CD8-positive, alpha-beta memory T cell (primary cell): ENCODE data around the gene C19orf53. TPM values are rescaled to one million over a fixed set of nuclear protein-coding genes. Genes with fewer than 3 reads are reported as not detected.

Source experiments
- CTCF ChIA-PET: fragments of 350-600 bp; sonication (Branson Sonifier 250); formaldehyde crosslinking; loops from one replicate; lab custom pipeline; 2021; ENCODE audit warnings: antibody characterized with exemption; lab: Charles Lee
- POLR2A ChIA-PET: fragments of 350-600 bp; sonication (Branson Sonifier 250); formaldehyde crosslinking; loops from one replicate; lab custom pipeline; 2021; ENCODE audit warnings: antibody characterized with exemption; lab: Charles Lee
- DNase-seq, 5 donors: peaks; one replicate each; pipeline versions ENCODE4 v3.0.0 to v3.0.0-alpha.2; 2020 to 2022; ENCODE audit warnings: mixed read lengths in 1 of 5
- H3K27ac ChIP-seq: one replicate; pipeline ENCODE4 v1.7.0; 2013; ENCODE audit warnings: low read depth, mild to moderate bottlenecking, low read length, moderate library complexity
- H3K27me3 ChIP-seq: 2 replicates; pipeline ENCODE4 v1.7.0; 2013; ENCODE audit warnings: low read length, mild to moderate bottlenecking; ENCODE audit not compliant: insufficient read depth, poor library complexity, severe bottlenecking
- H3K36me3 ChIP-seq: 2 replicates; pipeline ENCODE4 v1.7.0; 2013; ENCODE audit warnings: mild to moderate bottlenecking, low read length, moderate library complexity; ENCODE audit not compliant: insufficient read depth
- H3K4me1 ChIP-seq: 2 replicates; pipeline ENCODE4 v1.7.0; 2013; ENCODE audit warnings: mild to moderate bottlenecking, low read length, moderate library complexity; ENCODE audit not compliant: insufficient read depth
- H3K4me3 ChIP-seq: 2 replicates; pipeline ENCODE4 v1.7.0; 2013; ENCODE audit warnings: mild to moderate bottlenecking, low read length
- H3K9me3 ChIP-seq: 2 replicates; pipeline ENCODE4 v1.7.0; 2013; ENCODE audit warnings: mild to moderate bottlenecking, low read length
- H3K27ac Mint-ChIP-seq, 8 donors: one replicate each; pipeline ENCODE4 v1.8.0; 2020 to 2021; ENCODE audit warnings: mixed read lengths in 8 of 8, mild to moderate bottlenecking in 6 of 8, inconsistent platforms in 3 of 8, moderate library complexity in 3 of 8
- H3K27me3 Mint-ChIP-seq, 2 donors: one replicate each; pipeline ENCODE4 v1.8.0; 2020 to 2021; ENCODE audit warnings: mixed read lengths in 2 of 2, mild to moderate bottlenecking in 1 of 2, moderate library complexity in 1 of 2
- H3K36me3 Mint-ChIP-seq, 3 donors: one replicate each; pipeline ENCODE4 v1.8.0; 2020 to 2021; ENCODE audit warnings: mixed read lengths in 3 of 3, inconsistent platforms in 1 of 3, mild to moderate bottlenecking in 1 of 3
- H3K4me1 Mint-ChIP-seq, 3 donors: one replicate each; pipeline ENCODE4 v1.8.0; 2020 to 2021; ENCODE audit warnings: mixed read lengths in 3 of 3, inconsistent platforms in 1 of 3, mild to moderate bottlenecking in 1 of 3
- H3K4me3 Mint-ChIP-seq, 7 donors: one replicate each; pipeline ENCODE4 v1.8.0; 2020 to 2021; ENCODE audit warnings: mixed read lengths in 7 of 7, mild to moderate bottlenecking in 6 of 7, moderate library complexity in 4 of 7, inconsistent platforms in 2 of 7
- H3K9me3 Mint-ChIP-seq, 5 donors: one replicate each; pipeline ENCODE4 v1.8.0; 2020 to 2022; ENCODE audit warnings: mixed read lengths in 5 of 5, mild to moderate bottlenecking in 3 of 5, moderate library complexity in 2 of 5, inconsistent platforms in 1 of 5
- polyA plus RNA-seq: library from polyadenylated mRNA; unstranded; fragments of 300-500 nt; fragmentation: Illumina TruSeq; gene quantifications from one replicate; pipeline ENCODE4 v1.2.3, GENCODE V29; 2021
- total RNA-seq, 2 experiments: library from RNA; stranded (reverse); gene quantifications; one replicate each; pipeline ENCODE4 v1.2.3, GENCODE V29; 2021

The C19orf53 gene
- total and polyA plus RNA-seq, 3 experiments from 2014 or later, result 131 to 239 (median 163) TPM

DNA sequence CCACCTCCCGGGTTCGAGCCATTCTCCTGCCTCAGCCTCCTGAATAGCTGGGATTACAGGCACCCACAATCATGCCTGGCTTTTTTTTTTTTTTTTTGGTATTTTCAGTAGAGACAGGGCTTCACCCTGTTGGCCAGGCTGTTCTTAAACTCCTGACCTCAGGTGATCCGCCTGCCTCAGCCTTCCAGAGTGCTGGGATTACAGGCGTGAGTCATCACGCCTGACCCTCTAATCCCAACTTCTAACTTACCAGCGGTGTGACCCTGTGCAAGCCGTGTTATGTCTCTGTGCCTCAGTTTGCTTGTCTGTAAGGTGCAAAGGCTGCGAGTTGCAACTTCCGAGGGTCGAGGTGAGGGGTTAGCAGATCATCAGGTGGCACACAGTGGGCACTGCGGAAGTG, 38.3 kb downstream of the C19orf53 start:
- H3K27me3 ChIP-seq, result no peaks in the 10 kb centered on the region
- no peaks in the 10 kb centered on the region for H3K36me3 ChIP-seq
- H3K4me3 ChIP-seq, result no peak overlapping the region
- DNase-seq, result no peak
- no peaks in the 10 kb centered on the region for H3K9me3 ChIP-seq
- H3K27ac ChIP-seq, result no peak overlapping the region
- Mint-ChIP-seq H3K27me3 (no peaks in the 10 kb centered on the region), H3K4me3 (no peak overlapping the region), H3K4me1 (peaks cover 3 to 9% (median 5%) of the 10 kb centered on the region in 3 donors), H3K27ac (no peak overlapping the region), H3K36me3 (peaks cover 0 to 16% (median 0%) of the 10 kb centered on the region in 3 donors), H3K9me3 (no peaks in the 10 kb centered on the region)
- ChIA-PET CTCF (no interaction called here), POLR2A (interaction anchor here (0.7 kb wide), 1 partner anchor 835 kb away, joined by 3 read pairs; no protein-coding TSS in a partner anchor)
- H3K4me1 ChIP-seq, result no peaks in the 10 kb centered on the region

DNA sequence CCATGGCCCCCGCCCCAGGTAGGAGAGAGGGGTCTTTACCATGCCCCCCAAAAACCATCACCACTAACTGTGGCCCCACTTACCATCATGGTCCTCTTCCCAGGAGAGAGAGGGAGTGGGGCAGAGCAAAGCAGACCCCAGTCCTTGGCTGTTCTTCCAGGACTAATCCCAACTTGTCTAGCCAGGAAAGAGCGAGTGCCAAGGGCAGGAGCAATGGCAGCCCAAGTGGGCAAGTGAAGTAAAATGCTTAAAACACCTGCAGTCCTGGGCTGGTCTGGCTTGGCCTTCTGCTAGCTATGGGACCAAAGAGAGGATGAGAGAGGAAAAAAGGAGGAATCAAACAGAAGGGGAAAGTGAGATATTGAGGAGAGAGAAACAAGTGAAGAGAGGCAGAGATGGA, 38.9 kb downstream of the C19orf53 start:
- no peak overlapping the region for H3K4me3 Mint-ChIP-seq
- H3K27me3 ChIP-seq, result no peaks in the 10 kb centered on the region
- H3K36me3 ChIP-seq, result no peaks in the 10 kb centered on the region
- no peaks in the 10 kb centered on the region for H3K9me3 ChIP-seq
- ChIA-PET POLR2A (no interaction called here), CTCF (no interaction called here)
- H3K27ac ChIP-seq, result no peak overlapping the region
- H3K27me3 Mint-ChIP-seq, result no peaks in the 10 kb centered on the region
- H3K9me3 Mint-ChIP-seq, result no peaks in the 10 kb centered on the region
- H3K4me1 ChIP-seq, result no peaks in the 10 kb centered on the region
- H3K4me1 Mint-ChIP-seq, result peaks cover 3 to 9% (median 5%) of the 10 kb centered on the region in 3 donors
- H3K27ac Mint-ChIP-seq, result peak overlapping the region in 1 of 8 donors; percentile 25
- peaks cover 0 to 16% (median 0%) of the 10 kb centered on the region in 3 donors for H3K36me3 Mint-ChIP-seq
- no peak overlapping the region for H3K4me3 ChIP-seq
- DNase-seq, result no peak

DNA sequence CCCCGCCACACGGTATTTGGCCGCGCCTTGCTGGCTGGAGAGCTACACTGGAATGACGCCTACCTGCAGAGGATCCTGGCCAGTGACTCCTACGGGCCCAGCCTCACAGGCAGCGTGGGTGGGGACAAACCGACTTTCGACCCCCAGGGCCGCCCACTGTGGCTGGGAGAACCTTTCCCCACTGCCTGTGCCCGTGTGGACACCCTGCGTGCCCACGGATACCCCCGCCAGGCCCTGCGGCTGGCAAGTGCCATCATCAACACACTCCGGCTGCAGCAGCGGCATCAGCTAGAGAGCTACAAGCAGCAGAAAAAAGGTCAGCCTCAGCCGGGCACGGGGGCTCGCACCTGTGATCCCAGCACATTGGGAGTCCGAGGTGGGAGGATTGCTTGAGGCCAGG, 40.3 kb downstream of the C19orf53 start:
- H3K27me3 Mint-ChIP-seq, result no peaks in the 10 kb centered on the region
- no peaks in the 10 kb centered on the region for H3K36me3 ChIP-seq
- H3K27me3 ChIP-seq, result no peaks in the 10 kb centered on the region
- no peak overlapping the region for H3K4me3 ChIP-seq
- ChIA-PET CTCF (interaction anchor here (1.1 kb wide), 1 partner anchor 48 kb away, joined by 3 read pairs; no protein-coding TSS in a partner anchor), POLR2A (no interaction called here)
- H3K9me3 Mint-ChIP-seq, result no peaks in the 10 kb centered on the region
- peaks cover 0 to 13% (median 0%) of the 10 kb centered on the region in 3 donors for H3K36me3 Mint-ChIP-seq
- H3K4me1 Mint-ChIP-seq, result peaks cover 3 to 9% (median 5%) of the 10 kb centered on the region in 3 donors
- H3K4me3 Mint-ChIP-seq, result no peak overlapping the region
- no peak overlapping the region for H3K27ac Mint-ChIP-seq
- H3K4me1 ChIP-seq, result no peaks in the 10 kb centered on the region
- no peak overlapping the region for H3K27ac ChIP-seq
- DNase-seq, result no peak
- H3K9me3 ChIP-seq, result no peaks in the 10 kb centered on the region

DNA sequence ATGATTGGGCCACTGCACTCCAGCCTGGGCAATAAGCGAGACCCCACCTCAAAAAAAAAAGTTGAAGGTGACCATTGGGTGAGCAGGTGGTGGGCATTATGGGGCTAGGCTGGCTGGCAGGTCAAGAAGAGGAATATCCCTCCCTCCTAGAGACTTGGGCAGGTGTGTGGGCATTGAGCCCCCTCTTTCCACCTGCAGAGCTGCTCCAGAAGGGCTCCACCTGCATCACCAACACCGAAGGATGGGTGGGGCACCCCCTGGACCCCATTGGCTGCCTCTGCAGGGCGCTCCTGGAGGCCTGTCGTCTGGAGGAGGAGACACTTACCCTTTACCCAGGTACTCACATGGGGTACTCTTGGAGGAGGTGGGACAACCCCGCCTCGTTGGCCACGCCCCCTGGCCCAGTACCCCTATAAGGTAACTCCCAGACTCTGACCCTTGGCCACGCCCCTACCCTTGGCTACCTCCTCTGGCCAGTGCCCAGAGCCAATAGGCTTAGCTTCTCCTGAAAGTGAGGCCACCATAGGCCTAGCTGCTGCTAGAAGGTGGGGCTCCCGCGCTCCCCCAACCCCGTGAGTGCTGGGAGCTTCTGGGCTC, 42.9 kb downstream of the C19orf53 start:
- H3K9me3 ChIP-seq, result no peaks in the 10 kb centered on the region
- peaks cover 0 to 15% (median 6%) of the 10 kb centered on the region in 3 donors for H3K36me3 Mint-ChIP-seq
- no peak overlapping the region for H3K27ac Mint-ChIP-seq
- peak overlapping the region; percentile 54 for H3K27ac ChIP-seq
- H3K36me3 ChIP-seq, result no peaks in the 10 kb centered on the region
- H3K4me3 Mint-ChIP-seq, result peak overlapping the region in 1 of 7 donors; percentile 23
- H3K4me1 Mint-ChIP-seq, result peaks cover 3 to 9% (median 5%) of the 10 kb centered on the region in 3 donors
- POLR2A ChIA-PET, result interaction anchor here (0.6 to 1.1 kb wide), 3 partner anchors 9 to 30 kb away, joined by 3 read pairs; no protein-coding TSS in a partner anchor
- no peak overlapping the region for H3K4me3 ChIP-seq
- H3K27me3 ChIP-seq, result no peaks in the 10 kb centered on the region
- H3K4me1 ChIP-seq, result no peaks in the 10 kb centered on the region
- peak in 1 of 5 donors; percentile 51 for DNase-seq
- no peaks in the 10 kb centered on the region for H3K27me3 Mint-ChIP-seq
- CTCF ChIA-PET, result interaction anchor here (1.3 kb wide), 1 partner anchor 33 kb away, joined by 4 read pairs; no protein-coding TSS in a partner anchor
- no peaks in the 10 kb centered on the region for H3K9me3 Mint-ChIP-seq

DNA sequence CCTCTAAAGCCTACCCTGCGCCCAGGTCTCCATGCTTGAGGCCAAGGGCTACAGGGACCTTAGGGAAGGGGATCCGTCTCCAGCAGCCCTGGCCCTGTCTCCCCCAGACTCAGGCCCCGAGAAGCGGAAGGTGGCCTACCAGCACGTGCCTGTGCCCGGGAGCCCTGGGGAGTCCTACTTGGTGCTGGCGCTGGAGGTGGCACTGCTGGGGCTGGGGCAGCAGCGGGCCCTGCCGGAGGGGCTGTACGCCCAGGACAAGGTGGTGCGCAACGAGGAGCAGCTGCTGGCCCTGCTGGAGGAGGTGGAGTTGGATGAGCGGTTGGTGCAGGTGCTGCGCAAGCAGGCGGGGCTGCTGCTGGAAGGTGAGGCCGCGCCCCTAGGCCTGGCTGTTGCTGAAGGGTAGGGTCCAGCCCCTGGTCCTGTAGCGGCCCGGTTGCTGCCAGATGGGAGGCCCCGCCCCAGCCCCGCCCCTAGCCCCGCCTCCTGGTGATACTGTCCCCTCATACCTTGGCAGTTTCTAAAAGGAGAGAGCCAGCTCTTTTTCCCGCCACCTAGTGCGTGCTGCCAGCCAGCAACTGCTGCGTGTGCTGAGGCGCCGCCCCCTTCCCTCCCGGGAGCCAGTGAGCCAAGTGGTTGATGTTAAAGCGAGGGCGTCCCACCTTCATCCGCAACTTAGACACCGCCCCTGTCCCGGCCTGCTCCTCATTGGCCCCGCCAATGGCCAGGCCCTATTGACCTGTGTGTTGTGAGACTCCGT, 43.5 kb downstream of the C19orf53 start:
- peak overlapping the region in 4 of 7 donors; percentile 23 to 47 (median 23) for H3K4me3 Mint-ChIP-seq
- no peaks in the 10 kb centered on the region for H3K36me3 ChIP-seq
- peak in 1 of 5 donors; percentile 39 for DNase-seq
- peak overlapping the region in 2 of 8 donors; percentile 58 to 69 for H3K27ac Mint-ChIP-seq
- no peaks in the 10 kb centered on the region for H3K27me3 ChIP-seq
- no peaks in the 10 kb centered on the region for H3K4me1 ChIP-seq
- ChIA-PET CTCF (no interaction called here), POLR2A (interaction anchor here (0.8 to 1.1 kb wide), 2 partner anchors 12 to 29 kb away, joined by 3 read pairs; no protein-coding TSS in a partner anchor)
- H3K36me3 Mint-ChIP-seq, result peaks cover 0 to 16% (median 6%) of the 10 kb centered on the region in 3 donors
- no peaks in the 10 kb centered on the region for H3K9me3 Mint-ChIP-seq
- H3K9me3 ChIP-seq, result no peaks in the 10 kb centered on the region
- H3K4me3 ChIP-seq, result no peak overlapping the region
- H3K27ac ChIP-seq, result peak overlapping the region; percentile 54
- H3K27me3 Mint-ChIP-seq, result no peaks in the 10 kb centered on the region
- H3K4me1 Mint-ChIP-seq, result peaks cover 3 to 9% (median 5%) of the 10 kb centered on the region in 3 donors

DNA sequence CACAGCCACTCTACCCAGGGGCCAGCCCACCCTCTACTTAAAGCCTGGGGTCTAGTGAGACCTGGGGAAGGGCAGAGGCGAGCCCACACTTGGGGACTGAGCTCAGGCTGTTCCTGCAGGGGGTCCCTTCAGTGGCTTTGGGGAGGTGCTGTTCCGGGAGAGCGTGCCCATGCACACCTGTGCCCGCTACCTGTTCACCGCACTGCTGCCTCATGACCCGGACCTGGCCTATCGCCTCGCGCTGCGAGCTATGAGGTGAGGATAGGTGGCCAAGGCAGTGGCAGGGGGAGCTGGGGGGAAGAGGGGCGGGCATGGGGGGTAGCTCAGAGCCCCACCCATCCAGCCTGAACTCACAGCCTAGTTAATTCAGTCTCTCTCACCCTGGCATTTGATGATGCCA, 45.0 kb downstream of the C19orf53 start:
- ChIA-PET CTCF (no interaction called here), POLR2A (interaction anchor here (0.6 kb wide), 1 partner anchor 16 kb away, joined by 4 read pairs; no protein-coding TSS in a partner anchor)
- H3K36me3 Mint-ChIP-seq, result peaks cover 0 to 17% (median 6%) of the 10 kb centered on the region in 3 donors
- no peaks in the 10 kb centered on the region for H3K9me3 Mint-ChIP-seq
- no peaks in the 10 kb centered on the region for H3K27me3 Mint-ChIP-seq
- no peak for DNase-seq
- Histone ChIP-seq H3K9me3 (no peaks in the 10 kb centered on the region), H3K27me3 (no peaks in the 10 kb centered on the region), H3K4me3 (no peak overlapping the region), H3K4me1 (no peaks in the 10 kb centered on the region), H3K27ac (no peak overlapping the region), H3K36me3 (no peaks in the 10 kb centered on the region)
- no peak overlapping the region for H3K4me3 Mint-ChIP-seq
- no peak overlapping the region for H3K27ac Mint-ChIP-seq
- H3K4me1 Mint-ChIP-seq, result peaks cover 0 to 7% (median 5%) of the 10 kb centered on the region in 3 donors

DNA sequence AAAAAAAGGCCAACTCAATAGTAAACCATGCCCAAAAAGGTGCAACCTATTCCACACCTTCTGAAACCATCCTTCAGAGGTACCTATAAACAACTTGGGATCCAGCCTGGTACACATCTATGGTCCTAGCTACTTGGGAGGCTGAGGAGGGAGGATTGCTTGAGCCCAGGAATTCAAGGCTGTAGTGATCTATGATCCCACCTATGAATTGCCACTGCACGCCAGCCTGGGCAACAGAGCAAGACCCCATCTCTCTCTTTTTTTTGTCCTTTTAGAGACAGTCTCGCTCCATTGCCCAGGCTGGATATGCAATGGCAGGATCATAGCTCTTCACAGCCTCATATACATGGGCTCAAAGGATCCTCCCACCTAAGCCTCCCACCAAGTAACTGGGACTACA, 47.0 kb downstream of the C19orf53 start:
- POLR2A ChIA-PET, result no interaction called here
- peaks cover 0 to 17% (median 10%) of the 10 kb centered on the region in 3 donors for H3K36me3 Mint-ChIP-seq

More for the DNA sequence above, 47.0 kb downstream of the C19orf53 start:
- no peak for DNase-seq
- peaks cover 0 to 6% (median 3%) of the 10 kb centered on the region in 3 donors for H3K4me1 Mint-ChIP-seq
- Histone ChIP-seq H3K4me1 (no peaks in the 10 kb centered on the region), H3K36me3 (no peaks in the 10 kb centered on the region), H3K4me3 (no peak overlapping the region), H3K27ac (no peak overlapping the region), H3K27me3 (no peaks in the 10 kb centered on the region), H3K9me3 (no peaks in the 10 kb centered on the region)
- no peak overlapping the region for H3K27ac Mint-ChIP-seq
- H3K9me3 Mint-ChIP-seq, result no peaks in the 10 kb centered on the region
- H3K27me3 Mint-ChIP-seq, result no peaks in the 10 kb centered on the region
- CTCF ChIA-PET, result no interaction called here
- H3K4me3 Mint-ChIP-seq, result no peak overlapping the region
